ENCODE measurements around the gene ZG16.

The ZG16 gene

GRCh38 chr16:29831490-29831889 lies 53.4 kb downstream of the ZG16 start:
- DNase-seq, result no peak
